Left renal pelvis (tissue), 4 donors: ENCODE measurements around the gene TMEM17. TPM values are rescaled to one million over a fixed set of nuclear protein-coding genes. Genes with fewer than 3 reads are reported as not detected.

ENCODE experiments used
- DNase-seq, 4 donors: peaks; one replicate each; pipeline ENCODE4 v3.0.0-alpha.2; 2013; ENCODE audit warnings: low read depth in 4 of 4, low spot score in 3 of 4
- polyA plus RNA-seq, 4 donors: library from polyadenylated mRNA; unstranded; fragments of 120-200 nt; gene quantifications; one replicate each; pipeline ENCODE4 v1.2.1, GENCODE V29; 2013; ENCODE audit not compliant: insufficient read length in 4 of 4

The TMEM17 gene
- polyA plus RNA-seq, 4 donors: 5.1 to 6.5 (median 6.1) TPM

DNA sequence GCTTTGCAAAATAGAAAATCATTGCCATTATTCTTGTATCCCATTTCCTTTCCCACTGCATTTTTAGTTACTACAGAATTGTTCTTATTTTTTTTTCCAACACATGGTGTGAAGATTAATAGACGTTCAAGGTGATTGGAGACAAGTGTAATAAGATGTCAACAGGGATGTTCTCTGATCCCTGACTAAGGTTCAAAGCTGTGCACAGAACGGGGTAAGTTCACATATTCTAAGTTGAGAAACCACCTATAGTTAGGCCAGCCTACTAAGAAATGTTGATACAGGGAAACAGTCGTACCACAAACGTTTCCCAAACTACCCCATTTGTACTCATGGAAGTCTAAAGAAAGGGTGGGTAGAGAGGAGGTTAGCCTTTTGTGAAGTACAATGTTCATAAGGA is 6.4 kb upstream of the TMEM17 start:
- no peak for DNase-seq

DNA sequence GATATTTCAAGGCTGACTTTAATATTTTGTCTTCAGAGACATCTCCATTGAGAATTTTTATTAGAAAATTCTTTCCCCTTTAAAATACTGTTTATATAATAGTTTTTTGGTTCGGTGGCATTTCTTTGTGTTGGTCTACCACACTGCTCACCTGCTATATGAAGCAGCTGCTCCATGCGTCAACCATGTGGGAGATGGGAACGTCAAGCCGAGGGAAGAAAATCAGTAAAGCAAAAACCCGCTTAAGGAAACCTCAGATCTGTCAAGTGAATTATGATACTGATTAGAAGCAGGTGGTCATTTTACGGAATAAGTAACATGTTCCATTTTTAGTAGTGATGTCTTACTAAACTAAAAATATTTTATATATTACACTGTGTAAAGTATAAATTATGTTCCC is 5.6 kb upstream of the TMEM17 start:
- DNase-seq: no peak

DNA sequence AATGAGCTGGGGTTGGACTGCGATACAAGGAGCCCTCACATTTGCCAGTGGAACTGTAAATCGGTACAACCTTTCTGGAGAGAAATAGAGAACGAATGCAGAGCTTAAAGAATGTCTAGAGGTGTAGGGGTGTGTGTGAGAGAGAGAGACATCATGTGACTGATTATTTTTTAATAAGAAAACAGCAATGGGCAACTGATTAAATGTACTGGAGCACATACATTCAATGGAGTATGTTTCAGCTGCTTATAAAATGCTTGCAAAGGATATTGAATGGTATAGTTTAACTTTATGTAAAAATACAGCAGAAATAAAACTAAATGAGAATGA is 391 bp upstream of the TMEM17 start:
- no peak for DNase-seq

DNA sequence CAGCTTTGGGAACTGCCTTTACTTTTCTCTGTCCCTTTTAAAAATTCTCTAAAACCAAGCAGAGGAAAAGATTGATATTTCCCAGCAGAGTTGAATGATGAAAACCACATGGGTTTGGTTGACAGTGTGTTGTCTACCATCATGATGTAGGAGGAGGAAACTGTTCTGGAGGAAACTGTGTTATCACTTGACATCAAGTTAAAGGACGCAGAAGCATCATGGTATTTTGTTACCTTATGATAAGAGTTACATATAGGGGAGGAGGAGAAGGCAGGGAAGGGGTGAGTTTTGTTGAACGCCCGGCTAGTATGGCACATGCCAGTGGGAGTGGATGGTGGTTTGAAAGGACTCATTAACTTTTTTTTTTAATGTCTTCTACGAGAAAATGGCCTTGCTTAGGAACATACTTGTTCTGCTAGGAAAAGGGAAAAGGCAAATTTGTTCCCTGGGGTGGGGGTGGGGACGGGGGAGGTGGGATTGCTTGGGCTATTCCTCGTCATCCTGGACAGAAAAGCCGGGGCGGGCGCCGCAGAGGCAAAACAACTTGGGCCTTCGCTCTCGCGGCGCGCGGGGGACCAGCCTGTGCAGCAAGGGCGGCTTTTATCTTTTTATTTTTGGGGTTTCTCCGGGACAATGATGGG is 766 bp downstream of the TMEM17 start:
- DNase-seq: peak in 1 of 4 donors; percentile 52

DNA sequence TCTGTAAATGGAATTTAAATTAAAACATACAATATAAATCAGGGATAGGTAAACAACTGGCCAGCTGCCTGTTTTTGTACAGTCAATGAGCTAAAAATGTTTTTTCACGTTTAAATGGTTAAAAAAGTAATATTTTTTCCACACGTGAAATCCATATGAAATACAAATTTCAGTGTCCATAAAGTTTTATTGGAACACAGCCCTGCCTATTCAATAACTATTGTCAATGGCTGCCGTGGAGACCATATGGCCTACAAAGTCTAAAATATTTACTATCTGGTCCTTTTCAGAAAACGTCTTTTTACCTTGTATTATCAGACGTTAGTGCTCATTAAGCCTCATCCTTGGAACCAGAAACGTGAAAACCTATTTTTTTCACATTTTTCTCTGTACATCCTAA is 1.3 kb downstream of the TMEM17 start:
- no peak for DNase-seq

DNA sequence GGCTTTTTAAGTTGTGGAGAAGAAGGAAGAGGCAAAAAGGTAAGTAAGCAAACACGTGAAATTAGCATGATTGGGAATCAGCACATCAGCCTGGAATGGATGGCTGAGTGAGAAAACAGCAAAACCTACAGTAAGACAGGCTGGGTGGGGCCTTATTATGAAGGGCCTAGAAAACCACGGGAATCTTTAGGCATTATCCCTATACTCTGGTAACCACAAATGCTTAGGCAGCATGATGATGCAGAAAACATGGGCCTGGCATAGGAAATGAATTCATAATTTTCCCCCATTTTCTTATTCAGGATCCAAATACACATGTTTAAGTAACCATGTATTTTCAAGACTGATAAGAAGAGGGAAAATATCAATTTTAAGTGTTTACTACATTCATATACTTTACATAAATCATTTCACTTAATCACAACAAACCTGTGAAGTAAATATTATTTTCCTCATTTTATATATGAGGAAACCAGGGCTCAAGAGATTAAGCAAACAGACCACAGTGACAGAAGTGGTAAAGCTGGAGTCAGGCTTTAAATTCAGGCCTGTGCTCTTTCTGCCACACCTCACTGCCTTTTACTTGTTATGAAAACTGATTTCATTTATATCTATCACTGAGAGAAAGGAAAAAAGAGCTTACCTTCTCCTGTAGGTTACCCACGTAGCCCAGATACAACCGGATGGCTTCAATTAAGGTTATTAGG is 4.0 kb downstream of the TMEM17 start:
- no peak for DNase-seq

DNA sequence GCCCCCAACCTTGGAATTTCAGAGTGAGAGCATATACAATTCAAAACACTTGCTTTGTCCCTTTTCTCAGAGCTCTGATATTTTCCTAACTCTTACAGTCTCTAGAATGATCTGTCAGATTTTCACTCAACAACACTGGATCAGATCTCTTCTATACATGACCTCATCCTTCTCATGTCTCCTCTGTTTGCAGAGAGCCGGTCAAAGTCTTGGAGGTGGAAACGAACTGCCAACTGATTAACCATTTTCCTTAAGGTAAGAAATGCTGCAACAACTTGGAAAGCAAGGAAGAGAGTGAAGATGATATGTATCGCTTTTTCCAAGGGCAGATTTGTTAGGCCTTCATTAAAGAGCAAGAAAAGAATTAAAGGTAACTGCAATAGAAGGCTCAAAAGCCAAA is 4.9 kb downstream of the TMEM17 start:
- no peak for DNase-seq

DNA sequence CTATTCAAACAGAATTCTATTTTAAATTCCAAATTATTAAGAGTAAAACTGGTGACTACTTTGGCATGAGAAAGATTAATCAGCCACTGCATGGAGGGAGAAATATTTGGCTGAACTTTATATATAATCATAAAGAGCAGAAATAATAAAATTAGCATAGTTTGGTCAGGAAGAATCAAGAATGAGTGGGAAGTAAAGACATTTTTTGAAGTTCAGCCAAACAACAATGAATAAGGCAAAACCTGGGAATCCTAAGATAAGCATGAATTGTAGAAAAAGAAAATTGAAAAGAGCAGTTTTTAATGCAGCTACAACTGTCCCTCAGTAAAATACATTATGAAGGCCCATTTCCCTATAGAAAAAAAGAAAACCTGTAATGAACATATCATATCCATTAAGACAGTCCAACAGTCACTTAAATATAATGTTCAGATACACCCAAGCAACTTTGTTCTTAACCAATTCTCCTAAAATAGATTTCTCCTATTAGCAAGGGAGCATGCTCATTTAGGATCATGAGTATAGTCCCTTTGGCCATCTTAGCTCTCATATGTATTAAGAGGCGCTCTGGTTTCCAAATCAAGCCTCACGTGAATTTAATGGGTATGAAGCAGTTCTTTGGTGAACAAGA is 6.5 kb downstream of the TMEM17 start:
- DNase-seq: no peak

DNA sequence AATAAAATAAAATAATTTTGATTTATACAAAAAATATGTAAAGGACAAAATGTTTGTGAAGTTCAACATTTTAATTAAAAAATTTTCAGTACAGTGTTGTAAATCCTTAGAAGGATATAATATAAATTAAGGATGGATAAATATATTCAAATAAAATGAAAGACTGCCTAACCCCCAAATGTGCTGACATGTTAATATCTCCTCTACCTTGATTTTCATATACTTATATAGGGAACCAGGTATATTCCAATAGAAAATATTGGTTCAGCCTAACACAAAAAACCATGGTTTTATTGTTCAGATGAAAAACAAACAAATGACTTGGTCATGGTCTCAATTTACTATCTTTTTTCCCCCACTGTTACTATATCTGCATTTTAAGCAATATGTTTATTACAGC is 7.3 kb downstream of the TMEM17 start:
- DNase-seq: no peak

DNA sequence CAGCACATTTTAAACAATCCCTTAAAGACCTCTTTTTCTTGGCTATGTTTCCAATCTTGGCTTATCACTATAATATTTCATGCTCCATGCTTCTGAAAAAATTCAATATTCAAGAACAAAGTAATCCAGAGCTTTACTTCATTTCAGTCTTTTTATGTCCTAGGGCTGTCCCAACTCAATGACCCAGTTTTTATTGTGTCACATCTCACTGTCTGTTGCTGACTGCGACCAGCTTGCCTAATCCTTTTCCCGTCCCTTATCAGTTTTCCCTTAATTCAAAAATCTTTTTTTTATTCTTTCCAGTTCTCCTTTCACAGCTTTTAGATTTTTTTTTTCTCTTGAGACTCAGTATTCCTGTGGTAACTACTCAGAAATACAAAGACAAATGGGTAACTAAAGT is 10.2 kb downstream of the TMEM17 start:
- DNase-seq: no peak

DNA sequence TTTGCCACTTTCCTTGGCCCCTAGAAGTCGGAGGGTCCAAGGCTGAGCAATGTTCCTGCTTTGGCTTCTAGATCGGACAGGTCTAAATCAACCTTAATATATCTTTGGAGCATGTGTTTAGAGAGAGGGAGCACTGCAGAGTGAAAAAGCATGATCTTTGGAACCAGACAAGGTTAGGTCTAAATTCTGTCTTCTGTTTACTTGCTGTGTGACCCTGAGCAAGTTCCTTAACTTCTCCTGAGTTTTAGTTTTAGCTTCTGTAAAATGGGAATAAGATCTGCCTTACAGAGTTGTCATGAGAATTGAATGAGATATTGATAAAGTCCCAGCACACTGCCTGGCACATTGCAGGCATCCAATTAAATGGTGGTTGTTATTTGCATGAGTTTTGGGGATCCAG is 13.9 kb downstream of the TMEM17 start:
- DNase-seq: no peak

DNA sequence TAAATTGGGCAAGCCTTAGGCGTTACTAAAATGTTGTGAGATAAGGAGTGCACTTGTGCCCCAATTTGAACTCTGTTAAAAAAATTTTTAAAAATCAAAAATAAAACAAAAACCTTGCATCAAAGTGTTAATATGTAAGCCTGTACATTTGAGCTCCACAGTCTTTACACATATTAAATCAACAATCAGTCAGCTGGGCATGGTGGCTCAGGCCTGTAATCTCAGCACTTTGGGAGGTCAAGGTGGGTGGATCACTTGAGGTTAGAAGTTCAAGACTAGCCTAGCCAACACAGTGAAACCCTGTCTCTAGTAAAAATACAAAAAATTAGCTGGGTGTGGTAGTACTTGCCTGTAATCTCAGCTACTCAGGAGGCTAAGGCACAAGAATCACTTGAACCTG is 16.3 kb downstream of the TMEM17 start:
- DNase-seq: no peak

DNA sequence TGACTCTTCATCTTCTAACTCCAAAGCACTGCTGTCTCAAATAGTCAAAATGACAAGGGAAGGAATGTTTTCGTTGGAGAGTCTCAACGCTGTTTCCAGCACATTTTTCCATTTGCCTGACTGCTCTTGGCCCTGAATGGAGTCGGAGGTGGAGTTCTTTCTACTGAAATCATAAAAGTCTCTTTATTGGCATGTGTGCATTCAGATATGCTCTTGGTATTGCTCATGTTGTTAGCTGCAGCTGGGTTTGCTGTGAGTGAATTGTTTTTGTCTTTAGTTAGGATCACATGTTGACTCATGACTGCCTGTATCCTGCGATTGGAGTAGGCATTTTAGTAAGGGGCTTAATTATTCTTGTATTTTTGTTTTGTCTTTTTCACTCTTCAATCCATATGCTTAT is 16.8 kb downstream of the TMEM17 start:
- no peak for DNase-seq

DNA sequence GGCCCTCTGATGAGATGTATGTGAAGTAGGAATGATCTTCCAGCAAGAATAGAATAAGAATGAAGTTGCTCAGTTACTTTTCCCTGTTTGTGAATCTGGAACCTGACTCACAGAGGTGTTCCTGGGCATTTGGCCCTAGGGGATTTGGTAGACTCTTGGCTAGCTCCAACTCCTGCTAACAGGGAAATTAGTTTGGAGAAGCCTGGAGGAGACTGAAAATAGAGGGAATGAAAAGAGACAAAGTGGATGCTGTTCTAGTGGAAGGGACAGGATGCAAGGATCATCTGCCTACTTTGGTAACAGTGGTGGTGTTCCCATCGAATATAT is 19.6 kb downstream of the TMEM17 start:
- no peak for DNase-seq

DNA sequence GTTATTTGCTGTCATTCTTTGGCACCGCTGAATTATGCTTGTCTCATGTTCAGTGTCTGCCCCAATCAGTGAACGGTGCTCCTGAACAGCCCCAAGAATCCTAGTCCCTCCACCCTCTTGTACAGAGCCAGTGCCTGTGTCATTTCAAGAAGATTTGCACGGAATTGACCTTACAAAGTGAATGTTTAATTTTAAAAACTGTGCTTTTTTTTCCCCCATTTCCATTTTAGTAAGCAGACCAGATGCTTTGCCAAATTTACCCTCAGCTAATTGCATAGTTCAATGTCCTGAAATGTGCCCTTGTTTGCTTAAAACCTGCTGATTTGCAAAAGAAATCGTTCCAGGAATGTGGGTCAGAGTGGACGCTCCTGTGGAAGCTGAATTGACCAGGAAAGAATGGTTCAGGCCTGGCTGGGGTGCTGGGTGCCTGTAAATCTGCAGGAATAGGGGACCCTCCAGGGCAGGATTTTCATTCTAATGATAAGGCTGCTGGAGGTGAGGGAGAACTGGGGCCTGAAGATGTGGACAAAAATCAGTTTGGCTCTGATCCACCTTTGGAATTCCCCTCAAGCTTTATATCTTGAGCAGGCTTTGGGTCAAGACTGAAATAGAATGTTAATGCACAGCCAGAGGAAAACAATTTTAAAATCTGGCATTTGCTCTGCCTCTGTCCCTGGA is 20.1 kb downstream of the TMEM17 start:
- DNase-seq: no peak

DNA sequence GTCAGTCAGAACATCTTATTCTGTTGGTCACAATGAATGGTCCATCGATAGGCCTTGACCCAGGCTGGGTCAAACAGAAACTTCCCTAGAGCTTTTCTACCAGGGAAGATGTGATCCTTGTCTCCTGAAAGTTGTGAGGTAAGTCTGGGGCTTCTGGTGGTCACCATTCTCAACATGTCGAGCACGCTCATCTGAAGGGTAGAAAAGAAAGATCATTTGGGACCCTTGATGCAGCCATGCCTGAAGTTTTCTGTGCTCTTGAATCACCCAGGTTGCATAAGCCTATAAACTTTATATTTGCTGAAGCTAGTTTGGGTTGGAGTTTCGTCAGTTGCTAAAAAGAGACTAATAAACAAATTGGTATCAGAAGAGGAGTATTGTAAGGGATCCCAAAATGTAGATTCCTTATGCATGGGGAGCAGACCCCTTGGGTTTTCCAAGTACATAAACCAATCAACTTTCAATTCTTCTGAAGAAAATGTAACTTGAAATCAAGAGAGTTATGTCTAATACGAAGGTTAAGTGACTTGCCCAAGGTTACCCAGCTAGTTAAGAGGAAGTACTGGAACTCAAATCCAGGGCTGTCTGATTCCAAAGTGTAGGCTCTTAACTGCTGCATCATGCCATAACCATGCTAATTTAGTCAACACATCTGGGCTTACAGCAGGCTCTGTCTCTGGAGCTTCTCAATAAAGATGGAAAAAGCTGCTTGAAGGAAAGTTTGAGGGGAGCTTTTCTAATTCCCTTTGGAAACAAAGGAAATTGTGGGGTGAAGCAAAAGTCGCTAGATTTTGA is 23.2 kb downstream of the TMEM17 start:
- no peak for DNase-seq

DNA sequence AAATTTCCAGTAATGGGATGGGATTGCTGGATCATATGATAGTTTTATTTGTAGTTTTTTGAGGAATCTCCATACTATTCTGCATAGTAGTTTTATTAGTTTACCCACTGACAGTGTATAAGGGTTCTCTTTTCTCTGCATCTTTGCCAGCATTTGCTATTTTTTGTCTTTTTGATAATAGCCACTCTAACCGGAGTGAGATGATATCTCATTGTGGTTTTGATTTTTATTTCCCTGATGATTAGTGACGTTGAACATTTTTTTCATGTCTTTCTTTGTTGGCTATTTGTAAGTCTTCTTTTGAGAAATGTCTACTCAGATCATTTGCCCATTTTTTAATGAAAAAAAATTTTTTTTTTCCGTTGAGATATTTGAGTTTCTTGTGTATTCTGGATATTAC is 26.1 kb downstream of the TMEM17 start:
- DNase-seq: no peak

DNA sequence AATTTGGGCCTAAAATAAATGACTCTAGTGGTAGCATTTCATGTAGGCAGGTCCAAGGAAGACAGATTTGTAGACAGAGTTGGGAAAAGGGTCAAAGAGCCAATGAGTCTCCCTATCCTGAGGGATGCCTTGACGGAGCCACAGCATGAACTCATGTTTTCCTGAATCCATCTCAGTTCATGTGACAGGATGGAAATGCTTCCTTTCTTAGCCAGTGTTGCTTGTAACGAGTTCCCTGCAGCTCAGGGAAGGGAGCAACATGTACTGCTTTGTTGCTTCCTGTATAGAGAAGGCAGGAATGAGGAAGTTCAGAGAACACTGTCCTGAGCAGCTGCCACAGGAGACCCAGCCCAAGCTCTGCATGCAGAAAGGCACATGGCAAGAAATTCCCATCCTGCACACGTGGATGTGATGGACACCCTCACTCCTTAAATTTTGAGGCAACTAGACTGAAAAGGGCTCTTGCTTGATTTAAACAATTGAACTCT is 27.9 kb downstream of the TMEM17 start:
- DNase-seq: no peak

DNA sequence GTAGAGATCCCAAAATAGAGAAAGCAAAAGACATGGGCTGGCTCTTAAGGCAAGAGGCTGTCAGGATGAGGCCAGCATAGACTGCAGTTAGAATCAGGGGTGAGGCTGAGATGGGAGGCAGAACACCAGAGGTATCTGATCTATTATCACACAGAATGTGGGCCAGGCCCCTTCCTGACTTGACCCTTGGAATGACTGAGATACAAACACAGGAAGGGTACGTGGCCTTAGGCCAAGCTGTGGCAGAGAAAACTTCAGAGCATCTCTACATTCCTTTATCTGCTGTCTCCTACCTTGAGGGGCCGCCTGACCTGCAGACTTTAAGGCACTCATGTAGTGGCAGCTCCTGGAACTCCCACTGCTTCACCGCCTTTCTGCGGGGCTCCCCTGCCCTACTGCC is 28.4 kb downstream of the TMEM17 start:
- no peak for DNase-seq

DNA sequence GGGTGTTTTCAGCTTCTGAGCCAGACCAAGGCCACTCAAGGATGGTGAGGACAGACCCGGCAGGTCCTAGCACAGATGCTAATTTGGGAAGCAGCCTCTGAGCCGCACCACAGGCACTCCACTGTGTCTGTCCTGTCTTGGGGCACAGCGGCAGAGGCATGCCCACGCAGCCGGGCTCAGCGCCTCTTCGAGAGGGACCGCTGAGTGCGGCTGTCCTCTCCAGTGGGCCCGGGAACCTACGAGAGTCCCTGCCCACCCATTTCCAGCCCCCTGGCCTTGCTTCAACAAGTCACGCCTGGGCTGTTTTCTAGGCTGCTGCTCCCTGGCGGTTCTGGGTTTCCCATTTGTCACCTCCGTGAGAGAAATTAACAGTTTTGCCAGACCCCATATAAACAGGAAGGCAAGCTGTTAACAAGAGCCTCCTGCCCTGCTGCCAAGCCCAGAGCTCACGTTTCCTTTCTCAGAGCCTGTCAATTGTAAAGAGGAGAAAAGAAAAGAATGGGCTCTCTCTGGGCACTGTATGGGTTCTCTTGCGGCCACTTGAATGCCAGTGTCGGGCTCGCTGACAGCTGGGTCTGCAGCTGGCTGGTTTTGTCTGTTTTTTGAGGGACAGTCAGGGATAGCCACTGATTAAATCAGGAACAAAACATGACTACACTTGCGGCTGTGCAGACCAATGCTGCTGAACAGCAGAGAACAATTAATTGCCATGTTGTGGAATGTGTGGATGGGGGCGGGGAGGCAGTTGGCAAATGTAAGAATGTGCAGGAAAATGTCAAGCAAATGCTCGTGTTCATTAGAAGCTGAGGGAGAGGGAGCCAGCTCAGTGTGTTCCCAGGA is 30.6 kb downstream of the TMEM17 start:
- no peak for DNase-seq
